Stimulated activated CD8-positive, alpha-beta memory T cell treated with anti-CD3 and anti-CD28 coated beads, Interleukin-12 subunit alpha, Interleukin-12 subunit beta, amount 100 ng/mL, for 24 hours (primary cell): ENCODE measurements around the gene NOL3.

Experiments
- DNase-seq: peaks from one replicate; pipeline ENCODE4 v3.0.0-alpha.2; 2020; ENCODE audit errors: extremely low read depth

NOL3 gene

GRCh38 chr16:67170949-67171649 is 761 bp downstream of the NOL3 start:
- DNase-seq = no peak

DNA sequence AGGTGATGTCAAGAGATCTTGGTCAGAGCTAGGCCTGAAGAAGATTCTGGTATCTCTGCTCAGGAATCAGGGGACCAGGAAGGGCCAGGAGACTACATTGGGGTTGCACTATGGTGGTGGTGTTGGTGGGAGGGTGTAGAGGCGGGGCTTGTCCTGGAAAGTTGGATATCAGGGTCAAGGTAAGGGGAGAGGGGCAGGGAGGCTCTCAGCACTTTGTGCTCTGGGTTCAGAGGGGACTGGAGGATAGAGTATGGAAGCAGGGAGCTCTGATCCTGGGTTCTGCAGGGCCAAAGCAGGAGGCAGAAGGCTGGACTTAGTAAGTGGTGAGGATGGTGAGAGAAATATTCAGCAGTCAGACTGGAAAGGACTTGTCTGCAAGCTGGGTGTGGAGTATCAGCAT is 3.0 kb downstream of the NOL3 start:
- DNase-seq = no peak

GRCh38 chr16:67173808-67174705 is 3.7 kb downstream of the NOL3 start:
- DNase-seq = no peak

DNA sequence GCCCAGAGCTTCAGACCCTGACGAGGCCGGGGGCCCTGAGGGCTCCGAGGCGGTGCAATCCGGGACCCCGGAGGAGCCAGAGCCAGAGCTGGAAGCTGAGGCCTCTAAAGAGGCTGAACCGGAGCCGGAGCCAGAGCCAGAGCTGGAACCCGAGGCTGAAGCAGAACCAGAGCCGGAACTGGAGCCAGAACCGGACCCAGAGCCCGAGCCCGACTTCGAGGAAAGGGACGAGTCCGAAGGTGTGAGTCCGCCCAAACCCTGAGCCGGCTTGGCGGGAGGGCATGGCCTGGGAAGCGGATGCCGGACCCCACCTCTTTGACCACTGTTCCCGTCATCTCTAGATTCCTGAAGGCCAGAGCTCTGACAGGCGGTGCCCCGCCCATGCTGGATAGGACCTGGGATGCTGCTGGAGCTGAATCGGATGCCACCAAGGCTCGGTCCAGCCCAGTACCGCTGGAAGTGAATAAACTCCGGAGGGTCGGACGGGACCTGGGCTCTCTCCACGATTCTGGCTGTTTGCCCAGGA is 4.4 kb downstream of the NOL3 start:
- DNase-seq = no peak

DNA sequence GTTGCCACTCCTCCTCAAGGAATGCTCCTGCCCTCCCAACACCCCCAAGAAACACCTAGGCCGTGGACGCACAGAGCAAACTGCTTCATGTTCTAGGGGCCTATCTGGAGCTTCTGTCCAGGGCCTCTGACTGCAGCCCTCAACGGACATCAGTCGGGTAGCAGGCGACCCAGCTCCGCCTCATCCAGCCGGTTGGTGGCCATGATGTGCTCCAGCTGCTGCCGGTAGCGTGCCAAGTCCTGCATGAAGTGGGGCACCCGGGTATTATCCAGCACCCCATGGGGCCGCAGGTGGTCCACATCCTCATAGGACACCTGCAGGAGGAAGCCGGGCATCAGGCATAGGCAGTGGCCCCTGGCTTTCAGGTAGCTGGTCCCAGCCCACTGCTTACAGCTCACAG is 6.3 kb downstream of the NOL3 start:
- DNase-seq = no peak

- DNase-seq = no peak
Observed at GRCh38 chr16:67177743-67178699, 7.7 kb downstream of the NOL3 start.

DNA sequence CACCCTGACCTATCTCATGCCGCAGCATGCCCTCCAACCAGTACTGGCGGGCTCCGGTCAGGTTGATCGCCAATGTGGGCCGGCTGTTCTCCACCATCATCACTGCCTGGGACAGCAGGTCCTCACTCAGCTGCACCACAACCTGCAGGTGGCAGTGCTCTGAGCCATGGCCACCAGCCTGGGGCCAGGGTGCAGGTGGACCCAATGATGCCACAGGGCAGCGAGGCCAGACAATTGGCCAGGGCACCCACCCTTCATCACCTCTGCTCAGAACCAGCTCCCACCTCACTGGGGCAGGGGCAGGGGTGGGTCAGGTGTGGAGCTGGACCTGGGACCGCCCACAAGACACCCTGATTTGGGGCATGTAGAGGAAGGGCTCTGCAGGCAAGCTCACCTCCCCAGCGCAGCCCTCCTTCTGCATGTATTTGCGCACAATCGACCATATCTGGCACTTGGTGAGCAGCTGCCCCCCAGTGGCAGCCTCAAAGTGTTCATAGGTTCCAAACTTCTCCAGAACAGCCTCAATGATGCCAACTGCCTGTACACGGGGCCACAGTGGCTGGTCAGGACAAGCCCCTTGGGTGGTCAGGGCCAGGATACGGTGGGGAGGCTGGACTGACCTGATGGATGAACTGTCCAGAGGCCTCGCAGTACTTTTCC is 9.2 kb downstream of the NOL3 start:
- no peak for DNase-seq

DNA sequence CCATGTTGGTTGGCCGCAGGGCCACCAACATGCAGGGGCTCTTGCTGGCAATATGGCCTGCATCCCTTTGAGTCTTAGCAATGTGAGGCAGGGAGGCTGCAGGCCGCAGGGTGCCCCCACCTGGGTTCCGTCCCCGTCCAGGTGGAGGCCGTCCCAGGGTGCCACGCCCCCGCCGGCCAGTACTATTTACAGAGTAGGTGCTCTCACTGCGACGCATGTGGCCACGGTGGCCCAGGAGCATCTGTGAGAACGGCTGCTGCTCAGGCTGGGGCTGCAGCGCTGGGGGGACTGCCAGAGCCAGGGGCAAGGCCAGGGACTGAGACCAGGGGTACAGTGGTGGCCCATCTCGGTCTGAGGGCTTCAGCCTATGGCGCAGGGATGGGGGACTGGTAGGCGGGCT is 9.8 kb downstream of the NOL3 start:
- no peak for DNase-seq

DNA sequence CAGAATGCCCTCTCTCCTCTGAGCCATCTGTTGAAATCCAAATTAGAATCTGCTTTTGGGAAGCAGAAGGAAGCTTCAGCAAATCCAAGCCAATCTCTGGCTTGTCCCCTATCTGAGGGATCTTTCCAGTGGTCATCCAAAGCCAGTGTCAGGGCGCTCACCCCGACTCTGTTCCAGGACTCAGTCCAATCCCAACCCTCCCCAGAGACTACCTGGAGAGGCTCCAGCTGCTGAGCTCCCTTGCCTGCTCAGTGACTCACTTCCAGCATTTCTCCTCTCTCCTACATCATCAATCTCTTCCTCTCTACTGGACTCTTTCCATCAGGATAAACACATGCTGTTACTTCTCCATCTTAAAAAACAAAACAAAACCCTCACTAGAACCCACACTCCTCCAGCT is 11.0 kb downstream of the NOL3 start:
- no peak for DNase-seq

DNA sequence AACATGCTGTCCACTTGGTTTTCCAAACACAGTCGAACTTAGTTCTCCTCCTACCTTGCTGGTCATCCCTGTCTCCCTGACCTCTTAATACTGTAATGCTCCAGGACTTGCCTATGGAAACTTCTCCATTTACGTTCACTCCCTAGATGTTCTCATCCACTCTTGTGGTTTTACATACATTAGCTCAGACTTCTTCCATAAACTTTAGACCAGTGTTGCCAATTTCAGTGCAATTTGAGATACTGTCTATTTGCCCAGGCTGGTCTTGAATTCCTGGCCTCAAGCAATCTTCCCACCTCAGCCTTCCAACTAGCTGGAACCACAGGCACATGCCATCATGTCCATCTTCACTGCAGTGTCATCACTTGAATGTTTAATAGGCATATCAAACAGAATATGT is 11.9 kb downstream of the NOL3 start:
- no peak for DNase-seq

GRCh38 chr16:67183284-67183626 is 12.9 kb downstream of the NOL3 start:
- DNase-seq = no peak

- peak; percentile 79 for DNase-seq
Observed at GRCh38 chr16:67183627-67184452, 13.5 kb downstream of the NOL3 start, which contains the start of gene MATCAP1. Gene MATCAP1, minus strand, starts transcription at chr16:67183963. Its CDS starts 3,353 bp downstream, at chr16:67180610.

- no peak for DNase-seq
Observed at GRCh38 chr16:67184453-67184994, 14.2 kb downstream of the NOL3 start.

DNA sequence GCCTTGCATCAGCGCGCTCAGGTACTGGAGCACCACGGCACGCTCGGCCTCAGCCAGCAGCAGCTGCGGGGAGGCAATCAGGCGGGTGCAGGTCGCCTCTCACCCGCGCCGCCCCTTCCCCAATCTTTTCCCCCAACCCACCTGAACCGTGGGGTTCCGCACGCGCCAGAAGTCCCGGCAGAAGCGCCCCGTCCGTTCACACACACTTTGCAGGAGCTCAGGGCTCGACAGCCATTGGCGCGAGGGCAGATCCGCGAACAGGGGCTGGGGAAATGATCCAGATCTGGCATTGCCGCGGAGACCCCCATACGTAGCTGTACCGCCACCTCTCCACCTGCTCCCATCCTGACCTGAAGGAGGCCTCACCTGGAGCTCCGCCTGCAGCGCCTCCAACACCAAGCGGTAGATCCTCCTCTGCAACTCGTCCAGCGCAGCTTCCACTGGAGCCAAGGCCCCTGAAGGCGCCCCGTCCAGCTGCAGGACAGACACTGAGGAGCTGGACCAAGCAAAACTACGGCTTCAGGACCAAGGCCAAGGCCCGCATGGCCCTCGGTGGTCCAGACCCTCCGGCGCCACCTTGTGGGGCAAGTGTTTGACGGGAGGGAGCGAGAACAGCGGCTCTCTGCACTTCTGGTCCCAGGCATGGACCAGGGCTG is 14.8 kb downstream of the NOL3 start:
- peak; percentile 62 for DNase-seq

GRCh38 chr16:67185651-67186134 is 15.4 kb downstream of the NOL3 start:
- DNase-seq = no peak

DNA sequence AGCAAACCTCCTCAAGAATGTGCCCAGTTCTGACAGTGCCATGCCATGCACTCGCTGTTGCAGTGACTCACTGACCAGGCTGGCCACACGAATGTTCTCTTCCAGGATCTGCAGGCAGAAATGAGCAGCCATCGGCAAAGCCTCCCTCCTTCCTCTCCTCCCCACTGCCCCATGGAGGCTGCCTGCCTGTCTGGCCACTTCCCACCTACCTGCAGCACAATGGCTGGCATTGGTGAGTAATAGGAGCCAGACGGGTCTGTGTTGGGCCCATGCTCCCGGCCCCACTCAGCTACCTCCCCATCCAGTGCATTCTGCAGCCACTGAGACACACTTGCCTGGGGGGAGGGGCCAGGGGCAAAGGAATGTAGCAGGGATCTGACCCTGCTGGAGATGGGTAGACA is 16.2 kb downstream of the NOL3 start:
- no peak for DNase-seq

GRCh38 chr16:67187175-67187890 is 17.0 kb downstream of the NOL3 start:
- no peak for DNase-seq

DNA sequence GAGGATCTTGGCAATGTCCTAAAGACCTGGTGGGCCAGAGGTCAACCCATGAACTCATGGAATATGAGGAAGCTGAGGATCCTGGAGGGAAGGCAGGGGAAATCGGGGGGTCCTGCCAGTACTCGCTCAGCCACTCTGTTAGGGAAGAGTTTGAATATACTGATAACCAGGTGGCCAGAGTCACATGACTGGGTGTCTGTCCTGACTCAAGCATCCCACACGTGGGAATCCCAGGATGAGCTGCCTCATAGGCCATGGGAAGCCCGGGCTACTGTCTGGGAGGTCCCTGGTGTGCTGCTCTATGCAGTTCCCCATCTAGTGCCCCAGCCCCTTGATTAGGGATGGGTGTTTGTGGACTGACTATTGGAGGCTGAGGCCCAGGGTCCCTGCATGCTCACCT is 18.0 kb downstream of the NOL3 start:
- no peak for DNase-seq

DNA sequence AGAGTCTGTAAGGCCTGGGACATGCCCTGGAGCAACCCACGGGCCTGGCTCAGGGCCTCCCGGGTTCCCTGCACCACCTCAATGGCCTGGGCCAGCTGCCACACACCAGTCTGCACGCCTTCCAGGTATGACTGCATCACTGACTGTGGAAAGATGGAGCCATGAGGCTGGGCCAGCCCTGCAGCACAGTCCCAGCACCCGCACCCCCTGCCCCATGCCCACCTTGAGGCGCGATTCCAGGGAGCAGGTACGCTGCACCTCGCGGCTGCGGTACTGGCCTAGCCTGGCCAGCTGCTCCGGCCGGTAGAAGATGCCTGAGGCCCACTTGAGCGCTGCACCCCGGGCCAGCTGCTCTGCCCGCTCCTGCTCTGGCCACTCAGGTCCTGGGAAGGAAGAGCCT is 18.5 kb downstream of the NOL3 start:
- no peak for DNase-seq
